ENCODE results near the gene FBXO36.

GRCh38 chr2:229971298-229971790 is 49.0 kb downstream of the FBXO36 start:
- no peak for TF ChIP-seq CTCF (IDR thresholded peaks at IDR 0.05; ENCODE audit: borderline replicate concordance, extremely low read depth, low read length, poor library complexity, severe bottlenecking)
- TF ChIP-seq EZH2 (IDR thresholded peaks at IDR 0.05; ENCODE audit: borderline replicate concordance, low read depth, low read length, severe bottlenecking), result no peak

Measured in DND-41 (cell line).